Central memory CD4-positive, alpha-beta T cell (primary cell): ENCODE data around the gene PRTG.
"Not testable (repeated sequence)": the region's sequence is repeated elsewhere in the genome, so short reads cannot be mapped to it uniquely, and the experiment has no call there.

Experiments
- DNase-seq: peaks from one replicate; pipeline ENCODE4 v3.0.0; 2022

The PRTG gene

GRCh38 chr15:55743729-55744655 lies 1.0 kb upstream of the PRTG start:
- DNase-seq = no peak

- no peak for DNase-seq
Measured at GRCh38 chr15:55742498-55742926, 440 bp downstream of the PRTG start.

- DNase-seq = no peak
Measured at GRCh38 chr15:55741833-55742497, 987 bp downstream of the PRTG start.

GRCh38 chr15:55740981-55741832 lies 1.7 kb downstream of the PRTG start:
- no peak for DNase-seq

- DNase-seq = no peak
Measured at GRCh38 chr15:55740359-55740878, 2.5 kb downstream of the PRTG start.

GRCh38 chr15:55739641-55740040 lies 3.3 kb downstream of the PRTG start:
- no peak for DNase-seq

- DNase-seq = no peak
Measured at GRCh38 chr15:55738715-55739114, 4.2 kb downstream of the PRTG start.

GRCh38 chr15:55737373-55737772 lies 5.6 kb downstream of the PRTG start:
- DNase-seq = no peak

- DNase-seq = no peak
Measured at GRCh38 chr15:55736756-55737155, 6.2 kb downstream of the PRTG start.

GRCh38 chr15:55734641-55735040 lies 8.3 kb downstream of the PRTG start:
- DNase-seq = no peak

- DNase-seq = not testable (repeated sequence)
Measured at GRCh38 chr15:55733461-55733860, 9.5 kb downstream of the PRTG start.

- DNase-seq = no peak
Measured at GRCh38 chr15:55721554-55722185, 21.3 kb downstream of the PRTG start.

GRCh38 chr15:55715355-55716076 lies 27.4 kb downstream of the PRTG start:
- DNase-seq = no peak

GRCh38 chr15:55714064-55714463 lies 28.9 kb downstream of the PRTG start:
- no peak for DNase-seq

- no peak for DNase-seq
Measured at GRCh38 chr15:55712363-55712762, 30.6 kb downstream of the PRTG start.

- no peak for DNase-seq
Measured at GRCh38 chr15:55710286-55710685, 32.7 kb downstream of the PRTG start.

- no peak for DNase-seq
Measured at GRCh38 chr15:55709458-55709857, 33.5 kb downstream of the PRTG start.

- no peak for DNase-seq
Measured at GRCh38 chr15:55708720-55709119, 34.2 kb downstream of the PRTG start.

GRCh38 chr15:55707951-55708350 lies 35.0 kb downstream of the PRTG start:
- no peak for DNase-seq

- no peak for DNase-seq
Measured at GRCh38 chr15:55707518-55707917, 35.4 kb downstream of the PRTG start.

GRCh38 chr15:55703873-55704301 lies 39.1 kb downstream of the PRTG start:
- DNase-seq = no peak

- no peak for DNase-seq
Measured at GRCh38 chr15:55700876-55701275, 42.1 kb downstream of the PRTG start.
